DOHH2 (cell line): ENCODE results near the gene AKAP11.

Experiments used
- H3F3A ChIP-seq: fragments of 200-600 bp; sonication (generic), shearing (Covaris generic); 2 replicates; pipeline ENCODE4 v1.6.0; 2016; ENCODE audit warnings: antibody characterized with exemption, mild to moderate bottlenecking; ENCODE audit not compliant: control insufficient read depth, insufficient read depth
- H3K27ac ChIP-seq: fragments of 200-600 bp; sonication (generic); 2 replicates; pipeline ENCODE4 v1.5.1; 2014; ENCODE audit warnings: low read depth, mild to moderate bottlenecking, low read length, moderate library complexity
- H3K27me3 ChIP-seq: fragments of 200-600 bp; sonication (generic); 2 replicates; pipeline ENCODE4 v1.6.1; 2014; ENCODE audit warnings: mild to moderate bottlenecking, low read length, mixed read lengths; ENCODE audit not compliant: control insufficient read depth
- H3K36me3 ChIP-seq: fragments of 200-600 bp; sonication (generic); 2 replicates; pipeline ENCODE4 v1.6.1; 2014; ENCODE audit warnings: mild to moderate bottlenecking, low read length, moderate library complexity, mixed read lengths; ENCODE audit not compliant: control insufficient read depth
- H3K4me1 ChIP-seq: fragments of 200-600 bp; sonication (generic); 2 replicates; pipeline ENCODE4 v1.6.1; 2014; ENCODE audit warnings: mild to moderate bottlenecking, low read length, mixed read lengths; ENCODE audit not compliant: control insufficient read depth
- H3K4me2 ChIP-seq: fragments of 200-600 bp; sonication (generic); 2 replicates; pipeline ENCODE4 v1.6.0; 2014; ENCODE audit warnings: mild to moderate bottlenecking, low read length, moderate library complexity
- H3K4me3 ChIP-seq: fragments of 200-600 bp; sonication (generic); 2 replicates; pipeline ENCODE4 v1.5.1; 2014; ENCODE audit warnings: mild to moderate bottlenecking, low read length, mixed read lengths
- H3K79me2 ChIP-seq: fragments of 200-600 bp; sonication (generic); 2 replicates; pipeline ENCODE4 v1.6.1; 2014; ENCODE audit warnings: mild to moderate bottlenecking, low read length, mixed read lengths; ENCODE audit not compliant: control insufficient read depth
- H3K9me2 ChIP-seq: fragments of 200-600 bp; sonication (generic); replicated peaks from 2 replicates; pipeline ENCODE4 v1.6.1; 2014; ENCODE audit warnings: mild to moderate bottlenecking, low read length, mixed read lengths; ENCODE audit not compliant: control insufficient read depth
- H3K9me3 ChIP-seq: fragments of 200-600 bp; sonication (generic); 2 replicates; pipeline ENCODE4 v1.6.1; 2014; ENCODE audit warnings: antibody characterized with exemption, low read length, mixed read lengths; ENCODE audit not compliant: control insufficient read depth, insufficient read depth
- H4K20me1 ChIP-seq: fragments of 200-600 bp; sonication (generic); 2 replicates; pipeline ENCODE4 v1.6.0; 2014; ENCODE audit warnings: low read depth, mild to moderate bottlenecking, antibody characterized with exemption, low read length, moderate library complexity; ENCODE audit not compliant: control insufficient read depth, insufficient read depth
- CTCF ChIP-seq: fragments of 200-600 bp; sonication (generic); IDR thresholded peaks from one replicate; pipeline ENCODE4 v1.5.1; 2014; ENCODE audit warnings: antibody characterized with exemption, mild to moderate bottlenecking, low read depth, low read length; ENCODE audit not compliant: poor library complexity, severe bottlenecking
- EZH2phosphoT487 ChIP-seq: fragments of 200-600 bp; sonication (generic); IDR thresholded peaks from 2 replicates; pipeline ENCODE4 v1.6.1; 2017; ENCODE audit warnings: borderline replicate concordance, mild to moderate bottlenecking, antibody characterized with exemption, low read length, moderate library complexity, mixed read lengths

AKAP11 gene

GRCh38 chr13:42284068-42284467 is 12.1 kb downstream of the AKAP11 start:
- no peaks in the 10 kb centered on the region for H3K9me3 ChIP-seq
- no peak for TF ChIP-seq EZH2phosphoT487
- TF ChIP-seq CTCF, result no peak
- H3K4me1 ChIP-seq, result peaks cover 36% of the 10 kb centered on the region
- no peak overlapping the region for H3K4me3 ChIP-seq
- 0 out of 2 replicates have a peak, but pooled peaks cover 2% of the 10 kb centered on the region for H3F3A ChIP-seq
- peaks cover 64% of the 10 kb centered on the region for H3K79me2 ChIP-seq
- no peaks in the 10 kb centered on the region for H3K27me3 ChIP-seq
- H3K27ac ChIP-seq, result no peak overlapping the region
- H3K4me2 ChIP-seq, result no peak overlapping the region
- H3K36me3 ChIP-seq, result peaks cover 56% of the 10 kb centered on the region
- 0 out of 2 replicates have a peak, but pooled peaks cover 3% of the 10 kb centered on the region for H4K20me1 ChIP-seq
- no peaks in the 10 kb centered on the region for H3K9me2 ChIP-seq

- H3K27me3 ChIP-seq, result no peaks in the 10 kb centered on the region
- H3K79me2 ChIP-seq, result no peaks in the 10 kb centered on the region
- H3K4me3 ChIP-seq, result no peak overlapping the region
- no peak overlapping the region for H3K27ac ChIP-seq
- H4K20me1 ChIP-seq, result no peaks in the 10 kb centered on the region
- no peak for TF ChIP-seq CTCF
- no peak for TF ChIP-seq EZH2phosphoT487
- no peak overlapping the region for H3K4me2 ChIP-seq
- H3K36me3 ChIP-seq, result peaks cover 93% of the 10 kb centered on the region
- H3K9me3 ChIP-seq, result no peaks in the 10 kb centered on the region
- H3K9me2 ChIP-seq, result no peaks in the 10 kb centered on the region
- no peaks in the 10 kb centered on the region for H3K4me1 ChIP-seq
- no peaks in the 10 kb centered on the region for H3F3A ChIP-seq
Measured at GRCh38 chr13:42298392-42298791, 26.4 kb downstream of the AKAP11 start.

- Histone ChIP-seq H3K4me3 (no peak overlapping the region), H4K20me1 (no peaks in the 10 kb centered on the region), H3K9me3 (no peaks in the 10 kb centered on the region), H3F3A (no peaks in the 10 kb centered on the region), H3K79me2 (no peaks in the 10 kb centered on the region), H3K9me2 (no peaks in the 10 kb centered on the region), H3K36me3 (peaks cover 95% of the 10 kb centered on the region), H3K4me1 (no peaks in the 10 kb centered on the region), H3K4me2 (no peak overlapping the region), H3K27ac (no peak overlapping the region), H3K27me3 (no peaks in the 10 kb centered on the region)
- TF ChIP-seq CTCF (no peak), EZH2phosphoT487 (no peak)
Measured at GRCh38 chr13:42305503-42305902, 33.6 kb downstream of the AKAP11 start.
